HepG2 (cell line): ENCODE results near the gene OR10H2. TPM values are rescaled to one million over a fixed set of nuclear protein-coding genes. Genes with fewer than 3 reads are reported as not detected.
A peak's percentile ranks its signal among the peaks of the same experiment; 100 is the strongest.

Experiments used
- ATAC-seq: fragments of 200-7000 bp; cut with Tn5 transposase; 3 replicates; pipeline ENCODE4 v1.9.1; 2020; ENCODE audit warnings: mild to moderate bottlenecking, moderate library complexity
- Bru-seq: library from RNA; stranded (reverse); fragments of 400-500 nt; gene quantifications from one replicate; lab custom pipeline; 2021; lab: Mats Ljungman, UMichigan
- BruChase-seq, 2 experiments: library from RNA; stranded (reverse); fragments of 400-500 nt; gene quantifications; one replicate each; lab custom pipeline; 2021; lab: Mats Ljungman, UMichigan
- BruUV-seq: library from RNA; stranded (reverse); fragments of 400-500 nt; replicated peaks from 2 replicates; lab custom pipeline; 2021; lab: Mats Ljungman, UMichigan
- CTCF ChIA-PET: fragments of 300-600 bp; formaldehyde crosslinking; extraction: SDS; loops from one replicate; lab custom pipeline; 2021; ENCODE audit warnings: low total read pairs, inconsistent platforms, low intra/inter-chr PET ratio; lab: Yijun Ruan, JAX
- POLR2A ChIA-PET: fragments of 350-600 bp; sonication (Branson Sonifier 250); formaldehyde crosslinking; loops from one replicate; lab custom pipeline; 2020; ENCODE audit warnings: antibody characterized with exemption, inconsistent platforms; lab: Yijun Ruan, JAX
- DNase-seq: peaks from one replicate; pipeline ENCODE4 v3.0.0-alpha.2; 2015; ENCODE audit warnings: low spot score
- FAIRE-seq: peaks from 3 replicates; lab custom pipeline; 2011; peaks lifted over from hg19 to GRCh38; lab: Jason Lieb, UNC
- H2AFZ ChIP-seq: one replicate; pipeline ENCODE4 v1.6.1; 2011; ENCODE audit warnings: low read length, inconsistent platforms
- H3K27ac ChIP-seq: fragments of 300-600 bp; 3 replicates; pipeline ENCODE4 v1.8.0; 2011; ENCODE audit warnings: mixed run types, mild to moderate bottlenecking, mixed read lengths, low read length, inconsistent platforms; ENCODE audit not compliant: insufficient read depth; ENCODE audit errors: extremely low read length
- H3K27me3 ChIP-seq, 2 experiments: fragments of 200-600 bp in 1 of 2; 2 replicates in 1 of 2; 3 replicates in 1 of 2; pipeline versions ENCODE4 v1.6.0 to v1.8.0; 2011; ENCODE audit warnings: low read length in 2 of 2, mild to moderate bottlenecking in 2 of 2, moderate library complexity in 2 of 2, inconsistent platforms in 1 of 2; ENCODE audit not compliant: insufficient read depth in 2 of 2, control insufficient read depth in 1 of 2
- H3K36me3 ChIP-seq, 2 experiments: fragments of 200-600 bp in 1 of 2; replicated peaks in 1 of 2; 2 replicates in 1 of 2; 3 replicates in 1 of 2; pipeline versions ENCODE4 v1.5.1 to v1.8.0; 2011; ENCODE audit warnings: low read length in 2 of 2, inconsistent platforms in 1 of 2; ENCODE audit not compliant: insufficient read depth in 2 of 2, control insufficient read depth in 1 of 2
- H3K4me1 ChIP-seq: 2 replicates; pipeline ENCODE4 v1.5.1; 2012; ENCODE audit warnings: low read length, inconsistent platforms; ENCODE audit not compliant: insufficient read depth
- H3K4me2 ChIP-seq: 2 replicates; pipeline ENCODE4 v1.6.0; 2011; ENCODE audit warnings: low read depth, low read length, inconsistent platforms
- H3K4me3 ChIP-seq, 3 experiments: fragments of 200-600 bp in 1 of 3; sonication (generic), shearing (Covaris generic) in 1 of 3; replicated peaks in 1 of 3; 2 replicates each; pipeline ENCODE4 v1.5.1; 2011 to 2016; ENCODE audit warnings: low read length in 3 of 3, inconsistent platforms in 2 of 3, low read depth in 2 of 3, mild to moderate bottlenecking in 2 of 3, control low read depth in 1 of 3, mixed read lengths in 1 of 3; ENCODE audit not compliant: insufficient read depth in 1 of 3
- H3K79me2 ChIP-seq: one replicate; pipeline ENCODE4 v1.6.1; 2011; ENCODE audit warnings: low read length, inconsistent platforms; ENCODE audit not compliant: insufficient read depth
- H3K9ac ChIP-seq: 2 replicates; pipeline ENCODE4 v1.6.0; 2011; ENCODE audit warnings: mild to moderate bottlenecking, low read depth, low read length, inconsistent platforms; ENCODE audit not compliant: insufficient read depth
- H3K9me3 ChIP-seq: 2 replicates; pipeline ENCODE4 v1.5.1; 2012; ENCODE audit warnings: mild to moderate bottlenecking, low read length
- H4K20me1 ChIP-seq: 2 replicates; pipeline ENCODE4 v1.6.0; 2011; ENCODE audit warnings: inconsistent platforms, mild to moderate bottlenecking, low read length, moderate library complexity; ENCODE audit not compliant: insufficient read depth
- MAFF ChIP-seq: IDR thresholded peaks from 2 replicates; pipeline ENCODE4 v1.6.1; 2011; ENCODE audit warnings: low read depth, low read length, improper control_type of control experiment
- NCOR1 ChIP-seq: fragments of 200-600 bp; sonication (generic); IDR thresholded peaks from 2 replicates; pipeline ENCODE4 v1.7.0; 2017; ENCODE audit warnings: antibody characterized with exemption, low read length, borderline replicate concordance
- STAT5B ChIP-seq: sonication (generic); formaldehyde crosslinking; IDR thresholded peaks from 2 replicates; pipeline ENCODE4 v1.4.0; 2020; ENCODE audit warnings: missing genetic modification reagents
- ZMYM3 ChIP-seq: sonication (generic); formaldehyde crosslinking; IDR thresholded peaks from 2 replicates; pipeline ENCODE4 v1.5.1; 2020; ENCODE audit warnings: mild to moderate bottlenecking, missing genetic modification reagents
- ZNF569 ChIP-seq: sonication (generic); formaldehyde crosslinking; IDR thresholded peaks from 2 replicates; pipeline ENCODE4 v1.5.0; 2020; ENCODE audit warnings: mild to moderate bottlenecking, missing genetic modification reagents, moderate library complexity, borderline replicate concordance
- ZNF619 ChIP-seq: sonication (generic); formaldehyde crosslinking; IDR thresholded peaks from 2 replicates; pipeline ENCODE4 v1.4.0; 2020; ENCODE audit warnings: mild to moderate bottlenecking, missing genetic modification reagents
- WGBS: methylation state at CpG from one replicate; pipeline ENCODE4 v1.1.6; 2017; ENCODE audit warnings: low lambda C conversion rate; 5-methylcytosine and 5-hydroxymethylcytosine counted together
- in situ Hi-C: cut with HindIII; loops from 2 replicates; pipeline ENCODE4 v1.10.0; 2017; ENCODE audit warnings: low pct_unique_long_range_greater_than_20kb; ENCODE audit not compliant: extremely low pct_ligation_motif_present
- intact Hi-C: fragments of 100-400 bp; cut with micrococcal nuclease; formaldehyde crosslinking; loops from one replicate; pipeline ENCODE4 v1.10.0; 2022; ENCODE audit not compliant: unreplicated experiment
- long read RNA-seq, 2 experiments: library from RNA in 1 of 2; library from polyadenylated mRNA in 1 of 2; stranded (forward) in 1 of 2; unstranded in 1 of 2; transcript quantifications; one replicate each; pipeline ENCODE4 v2.0.0, GENCODE V29; 2019 to 2022
- polyA minus RNA-seq, 3 experiments: library from RNA; depleted of rRNA, polyadenylated mRNA; stranded (reverse); fragments of >200 nt; gene quantifications; 2 replicates each; pipeline ENCODE4 v1.2.3, GENCODE V29; 2011; ENCODE audit warnings: low replicate concordance in 1 of 3
- polyA plus RNA-seq, 8 experiments: library from polyadenylated mRNA; depleted of rRNA in 3 of 8; stranded (reverse) in 7 of 8; unstranded in 1 of 8; fragments of >200 nt; fragmentation: Illumina TruSeq in 4 of 8; extraction: Trizol in 4 of 8; gene quantifications; 2 replicates each; pipeline versions ENCODE4 v1.2.1 to v1.2.3, GENCODE V29; 2011 to 2016; ENCODE audit warnings: low read depth in 4 of 8, missing spikeins in 1 of 8, mixed read lengths in 1 of 8; ENCODE audit not compliant: insufficient read depth in 1 of 8
- total RNA-seq, 5 experiments: library from RNA; depleted of rRNA; stranded (reverse); fragments of >200 nt; fragmentation: Illumina TruSeq; extraction: Trizol; gene quantifications; 2 replicates each; pipeline ENCODE4 v1.2.3, GENCODE V29; 2016; ENCODE audit warnings: low read depth in 1 of 5
- TF ChIP-seq, protein P1 (sequence below): IDR thresholded peaks from 2 replicates; pipeline ENCODE4 v1.6.1; 2016
- TF ChIP-seq, protein P2 (sequence below): IDR thresholded peaks from 2 replicates; pipeline ENCODE4 v1.6.1; 2018; ENCODE audit warnings: missing genetic modification reagents
- TF ChIP-seq, protein P3 (sequence below): sonication (generic); formaldehyde crosslinking; IDR thresholded peaks from 2 replicates; pipeline ENCODE4 v1.5.0; 2020; ENCODE audit warnings: missing genetic modification reagents
- TF ChIP-seq, protein P4 (sequence below): sonication (generic); formaldehyde crosslinking; IDR thresholded peaks from 2 replicates; pipeline ENCODE4 v1.4.0; 2020; ENCODE audit warnings: missing genetic modification reagents
- TF ChIP-seq, protein P5 (sequence below): sonication (generic); formaldehyde crosslinking; IDR thresholded peaks from 2 replicates; pipeline ENCODE4 v1.5.1; 2020; ENCODE audit warnings: missing genetic modification reagents, mild to moderate bottlenecking, borderline replicate concordance

Gene OR10H2, protein sequence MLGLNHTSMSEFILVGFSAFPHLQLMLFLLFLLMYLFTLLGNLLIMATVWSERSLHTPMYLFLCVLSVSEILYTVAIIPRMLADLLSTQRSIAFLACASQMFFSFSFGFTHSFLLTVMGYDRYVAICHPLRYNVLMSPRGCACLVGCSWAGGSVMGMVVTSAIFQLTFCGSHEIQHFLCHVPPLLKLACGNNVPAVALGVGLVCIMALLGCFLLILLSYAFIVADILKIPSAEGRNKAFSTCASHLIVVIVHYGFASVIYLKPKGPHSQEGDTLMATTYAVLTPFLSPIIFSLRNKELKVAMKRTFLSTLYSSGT
- total RNA-seq (2016; rRNA removed; fragmentation: Illumina TruSeq; extraction: Trizol), result not detected in 2 replicates
- not detected in 2 replicates for total RNA-seq (2016; cell fraction: cytosol; rRNA removed; fragmentation: Illumina TruSeq; extraction: Trizol; ENCODE audit: low read depth)
- not detected in 2 replicates for total RNA-seq (2016; cell fraction: insoluble cytoplasmic fraction; rRNA removed; fragmentation: Illumina TruSeq; extraction: Trizol)
- total RNA-seq (2016; cell fraction: membrane; rRNA removed; fragmentation: Illumina TruSeq; extraction: Trizol), result not detected in 2 replicates
- not detected in 2 replicates for total RNA-seq (2016; cell fraction: nucleus; rRNA removed; fragmentation: Illumina TruSeq; extraction: Trizol)
- not detected in 2 replicates for polyA plus RNA-seq (2011; rRNA removed)
- polyA plus RNA-seq (2011; cell fraction: cytosol; rRNA removed), result 0.05 TPM in 1 of 2 replicates, not detected in the other
- not detected in 2 replicates for polyA plus RNA-seq (2011; cell fraction: nucleus; rRNA removed)
- not detected in 2 replicates for polyA plus RNA-seq (2012)
- polyA plus RNA-seq (2016; cell fraction: cytosol; fragmentation: Illumina TruSeq; extraction: Trizol; ENCODE audit: low read depth), result not detected in 2 replicates
- not detected in 2 replicates for polyA plus RNA-seq (2016; cell fraction: insoluble cytoplasmic fraction; fragmentation: Illumina TruSeq; extraction: Trizol; ENCODE audit: low read depth)
- polyA plus RNA-seq (2016; cell fraction: membrane; fragmentation: Illumina TruSeq; extraction: Trizol; ENCODE audit: low read depth), result not detected in 2 replicates
- not detected in 2 replicates for polyA plus RNA-seq (2016; cell fraction: nucleus; fragmentation: Illumina TruSeq; extraction: Trizol; ENCODE audit: insufficient read depth, low read depth)
- 0.14 TPM in 1 of 2 replicates, not detected in the other for polyA minus RNA-seq (2011; rRNA and poly(A)+ RNA removed; ENCODE audit: low replicate concordance)
- polyA minus RNA-seq (2011; cell fraction: cytosol; rRNA and poly(A)+ RNA removed), result not detected in 2 replicates
- polyA minus RNA-seq (2011; cell fraction: nucleus; rRNA and poly(A)+ RNA removed), result not detected in 2 replicates
- not detected for Bru-seq, nascent RNA
- BruChase-seq, experiment 1, labeled RNA remaining after a 6-hour chase, result percentile 32 among the genes with signal in this experiment
- BruChase-seq, experiment 2, labeled RNA remaining after a 2-hour chase, result not detected
- long read RNA-seq, experiment 1, result 0 reads
- long read RNA-seq, experiment 2, result 0 reads

DNA sequence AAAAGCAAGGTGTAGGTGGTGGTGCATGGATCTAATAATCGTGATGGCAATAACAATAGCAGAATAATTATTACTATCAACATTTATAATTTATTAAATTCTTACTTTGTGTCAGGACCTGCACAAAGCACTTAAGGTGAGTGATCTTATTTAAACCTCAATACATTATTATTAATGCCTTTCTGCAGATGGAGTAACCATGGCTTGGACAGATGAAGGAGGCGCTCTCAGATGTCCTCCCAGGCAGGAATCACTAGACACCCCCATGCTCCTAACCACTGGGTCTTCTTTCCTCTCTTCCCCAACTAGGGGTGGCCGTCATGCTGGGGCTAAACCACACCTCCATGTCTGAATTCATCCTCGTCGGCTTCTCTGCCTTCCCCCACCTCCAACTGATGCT, at the start of gene OR10H2:
Gene OR10H2, plus strand, starts transcription at position 301 of the 400 bp plus-strand sequence. Its CDS starts 20 bp downstream, at position 321.
- Histone ChIP-seq H3K9me3 (no peaks in the 10 kb centered on the region), H3K4me2 (no peak within 1 kb of the TSS), H3K4me1 (no peaks in the 10 kb centered on the region), H3K36me3 (no peaks in the 10 kb centered on the region), H4K20me1 (no peaks in the 10 kb centered on the region), H3K4me3 (no peak within 1 kb of the TSS), H2AFZ (no peak within 1 kb of the TSS), H3K9ac (no peak within 1 kb of the TSS), H3K27me3 (no peaks in the 10 kb centered on the region), H3K79me2 (no peaks in the 10 kb centered on the region), H3K27ac (no peak within 1 kb of the TSS)
- CTCF ChIA-PET, result no interaction called here
- FAIRE-seq (no peak), ATAC-seq (no peak), DNase-seq (no peak)
- in situ Hi-C loops (no loop called here), intact Hi-C loops (no loop called here)
- no TSS peak for BruUV-seq
- POLR2A ChIA-PET, result no interaction called here
- WGBS, result 17% methylated on average over 5 of the region's 5 CpGs
- TF ChIP-seq, protein P1, sequence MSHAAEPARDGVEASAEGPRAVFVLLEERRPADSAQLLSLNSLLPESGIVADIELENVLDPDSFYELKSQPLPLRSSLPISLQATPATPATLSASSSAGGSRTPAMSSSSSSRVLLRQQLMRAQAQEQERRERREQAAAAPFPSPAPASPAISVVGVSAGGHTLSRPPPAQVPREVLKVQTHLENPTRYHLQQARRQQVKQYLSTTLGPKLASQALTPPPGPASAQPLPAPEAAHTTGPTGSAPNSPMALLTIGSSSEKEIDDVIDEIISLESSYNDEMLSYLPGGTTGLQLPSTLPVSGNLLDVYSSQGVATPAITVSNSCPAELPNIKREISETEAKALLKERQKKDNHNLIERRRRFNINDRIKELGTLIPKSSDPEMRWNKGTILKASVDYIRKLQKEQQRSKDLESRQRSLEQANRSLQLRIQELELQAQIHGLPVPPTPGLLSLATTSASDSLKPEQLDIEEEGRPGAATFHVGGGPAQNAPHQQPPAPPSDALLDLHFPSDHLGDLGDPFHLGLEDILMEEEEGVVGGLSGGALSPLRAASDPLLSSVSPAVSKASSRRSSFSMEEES (CRISPR knock-in tag), result no peak
- TF ChIP-seq ZNF619 (CRISPR knock-in tag) (no peak), NCOR1 (no peak), STAT5B (no peak), MAFF (no peak), ZMYM3 (CRISPR knock-in tag) (no peak), ZNF569 (no peak)
- TF ChIP-seq, protein P2, sequence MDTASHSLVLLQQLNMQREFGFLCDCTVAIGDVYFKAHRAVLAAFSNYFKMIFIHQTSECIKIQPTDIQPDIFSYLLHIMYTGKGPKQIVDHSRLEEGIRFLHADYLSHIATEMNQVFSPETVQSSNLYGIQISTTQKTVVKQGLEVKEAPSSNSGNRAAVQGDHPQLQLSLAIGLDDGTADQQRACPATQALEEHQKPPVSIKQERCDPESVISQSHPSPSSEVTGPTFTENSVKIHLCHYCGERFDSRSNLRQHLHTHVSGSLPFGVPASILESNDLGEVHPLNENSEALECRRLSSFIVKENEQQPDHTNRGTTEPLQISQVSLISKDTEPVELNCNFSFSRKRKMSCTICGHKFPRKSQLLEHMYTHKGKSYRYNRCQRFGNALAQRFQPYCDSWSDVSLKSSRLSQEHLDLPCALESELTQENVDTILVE, result no peak
- TF ChIP-seq, protein P3, sequence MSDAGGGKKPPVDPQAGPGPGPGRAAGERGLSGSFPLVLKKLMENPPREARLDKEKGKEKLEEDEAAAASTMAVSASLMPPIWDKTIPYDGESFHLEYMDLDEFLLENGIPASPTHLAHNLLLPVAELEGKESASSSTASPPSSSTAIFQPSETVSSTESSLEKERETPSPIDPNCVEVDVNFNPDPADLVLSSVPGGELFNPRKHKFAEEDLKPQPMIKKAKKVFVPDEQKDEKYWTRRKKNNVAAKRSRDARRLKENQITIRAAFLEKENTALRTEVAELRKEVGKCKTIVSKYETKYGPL, result no peak
- TF ChIP-seq, protein P4, sequence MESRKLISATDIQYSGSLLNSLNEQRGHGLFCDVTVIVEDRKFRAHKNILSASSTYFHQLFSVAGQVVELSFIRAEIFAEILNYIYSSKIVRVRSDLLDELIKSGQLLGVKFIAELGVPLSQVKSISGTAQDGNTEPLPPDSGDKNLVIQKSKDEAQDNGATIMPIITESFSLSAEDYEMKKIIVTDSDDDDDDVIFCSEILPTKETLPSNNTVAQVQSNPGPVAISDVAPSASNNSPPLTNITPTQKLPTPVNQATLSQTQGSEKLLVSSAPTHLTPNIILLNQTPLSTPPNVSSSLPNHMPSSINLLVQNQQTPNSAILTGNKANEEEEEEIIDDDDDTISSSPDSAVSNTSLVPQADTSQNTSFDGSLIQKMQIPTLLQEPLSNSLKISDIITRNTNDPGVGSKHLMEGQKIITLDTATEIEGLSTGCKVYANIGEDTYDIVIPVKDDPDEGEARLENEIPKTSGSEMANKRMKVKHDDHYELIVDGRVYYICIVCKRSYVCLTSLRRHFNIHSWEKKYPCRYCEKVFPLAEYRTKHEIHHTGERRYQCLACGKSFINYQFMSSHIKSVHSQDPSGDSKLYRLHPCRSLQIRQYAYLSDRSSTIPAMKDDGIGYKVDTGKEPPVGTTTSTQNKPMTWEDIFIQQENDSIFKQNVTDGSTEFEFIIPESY, result no peak
- TF ChIP-seq, protein P5, sequence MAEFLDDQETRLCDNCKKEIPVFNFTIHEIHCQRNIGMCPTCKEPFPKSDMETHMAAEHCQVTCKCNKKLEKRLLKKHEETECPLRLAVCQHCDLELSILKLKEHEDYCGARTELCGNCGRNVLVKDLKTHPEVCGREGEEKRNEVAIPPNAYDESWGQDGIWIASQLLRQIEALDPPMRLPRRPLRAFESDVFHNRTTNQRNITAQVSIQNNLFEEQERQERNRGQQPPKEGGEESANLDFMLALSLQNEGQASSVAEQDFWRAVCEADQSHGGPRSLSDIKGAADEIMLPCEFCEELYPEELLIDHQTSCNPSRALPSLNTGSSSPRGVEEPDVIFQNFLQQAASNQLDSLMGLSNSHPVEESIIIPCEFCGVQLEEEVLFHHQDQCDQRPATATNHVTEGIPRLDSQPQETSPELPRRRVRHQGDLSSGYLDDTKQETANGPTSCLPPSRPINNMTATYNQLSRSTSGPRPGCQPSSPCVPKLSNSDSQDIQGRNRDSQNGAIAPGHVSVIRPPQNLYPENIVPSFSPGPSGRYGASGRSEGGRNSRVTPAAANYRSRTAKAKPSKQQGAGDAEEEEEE (CRISPR knock-in tag), result no peak
